WERI-Rb-1 (cell line): ENCODE results near the gene NACC1.

Experiments
- DNase-seq: peaks from one replicate; pipeline ENCODE4 v3.0.0-alpha.2; 2020
- H3K27ac ChIP-seq: fragments of 250-450 bp; sonication (Bioruptor Pico); 2 replicates; pipeline ENCODE4 v1.5.1; 2020; ENCODE audit warnings: mild to moderate bottlenecking, moderate library complexity
- H3K27me3 ChIP-seq: fragments of 250-450 bp; sonication (Bioruptor Pico); 2 replicates; pipeline ENCODE4 v1.5.1; 2021; ENCODE audit warnings: mild to moderate bottlenecking, low read depth, moderate library complexity; ENCODE audit not compliant: insufficient read depth, severe bottlenecking
- H3K36me3 ChIP-seq: fragments of 250-450 bp; sonication (Bioruptor Pico); 2 replicates; pipeline ENCODE4 v1.5.1; 2020; ENCODE audit warnings: mild to moderate bottlenecking, moderate library complexity
- H3K4me3 ChIP-seq: 2 replicates; pipeline ENCODE4 v1.5.1; 2011; ENCODE audit warnings: low read depth, mild to moderate bottlenecking, control low read depth, low read length
- H3K9me3 ChIP-seq: fragments of 250-450 bp; sonication (Bioruptor Pico); 2 replicates; pipeline ENCODE4 v1.5.1; 2021; ENCODE audit warnings: mild to moderate bottlenecking, moderate library complexity; ENCODE audit not compliant: severe bottlenecking
- TF ChIP-seq, protein P1 (sequence below): IDR thresholded peaks from 2 replicates; pipeline ENCODE4 v1.5.1; 2011; ENCODE audit warnings: low read depth, mild to moderate bottlenecking, control low read depth, inconsistent platforms, low read length

Gene NACC1

DNA sequence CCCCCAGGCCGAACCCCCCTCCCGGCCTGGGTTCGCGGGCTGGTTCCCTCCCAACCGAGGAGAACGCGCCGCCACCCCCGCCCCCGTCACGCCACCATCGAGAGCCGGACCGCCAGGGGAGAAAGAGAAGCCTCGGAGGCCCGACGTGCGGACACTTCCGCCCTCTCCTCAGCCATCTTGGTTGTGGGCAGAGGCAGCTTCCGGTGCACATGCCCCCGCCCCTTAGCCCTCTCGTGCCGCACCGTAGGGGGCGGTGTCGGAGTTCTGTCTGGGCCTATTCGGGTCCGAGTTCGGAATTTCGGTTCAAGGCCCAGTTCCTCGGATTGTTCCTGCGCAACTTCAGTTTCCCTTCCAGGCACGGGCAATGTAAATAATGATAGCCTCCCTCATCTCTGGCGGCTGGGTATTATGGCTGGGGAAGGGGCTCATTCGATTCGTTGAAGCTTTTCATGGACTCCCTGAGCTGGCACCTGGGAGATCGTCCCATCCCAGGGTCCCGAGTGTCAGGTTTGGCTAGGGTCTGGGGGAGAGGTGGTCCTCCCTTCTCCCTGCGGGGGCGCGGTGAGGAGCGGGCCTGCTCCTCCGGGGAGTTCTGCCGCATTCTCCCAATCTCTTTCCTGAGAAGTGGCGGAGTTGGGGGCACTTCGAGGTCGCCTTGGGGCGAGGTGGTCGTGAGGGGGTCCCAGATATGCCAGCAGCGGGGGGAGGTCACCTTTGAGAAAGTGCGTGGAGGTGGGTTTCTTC, 32.3 kb downstream of the NACC1 start, which contains the start of the genes IER2 and STX10:
Gene IER2, plus strand, starts transcription at position 225 of the 744 bp plus-strand sequence. CDS start 2,776 bp downstream, outside the sequence.
Gene STX10, minus strand, starts transcription at position 189 of the 744 bp plus-strand sequence. CDS start 202 bp downstream, outside the sequence.
- no peaks in the 10 kb centered on the region for H3K27me3 ChIP-seq
- H3K36me3 ChIP-seq: peaks cover 12% of the 10 kb centered on the region
- TF ChIP-seq, protein P1, sequence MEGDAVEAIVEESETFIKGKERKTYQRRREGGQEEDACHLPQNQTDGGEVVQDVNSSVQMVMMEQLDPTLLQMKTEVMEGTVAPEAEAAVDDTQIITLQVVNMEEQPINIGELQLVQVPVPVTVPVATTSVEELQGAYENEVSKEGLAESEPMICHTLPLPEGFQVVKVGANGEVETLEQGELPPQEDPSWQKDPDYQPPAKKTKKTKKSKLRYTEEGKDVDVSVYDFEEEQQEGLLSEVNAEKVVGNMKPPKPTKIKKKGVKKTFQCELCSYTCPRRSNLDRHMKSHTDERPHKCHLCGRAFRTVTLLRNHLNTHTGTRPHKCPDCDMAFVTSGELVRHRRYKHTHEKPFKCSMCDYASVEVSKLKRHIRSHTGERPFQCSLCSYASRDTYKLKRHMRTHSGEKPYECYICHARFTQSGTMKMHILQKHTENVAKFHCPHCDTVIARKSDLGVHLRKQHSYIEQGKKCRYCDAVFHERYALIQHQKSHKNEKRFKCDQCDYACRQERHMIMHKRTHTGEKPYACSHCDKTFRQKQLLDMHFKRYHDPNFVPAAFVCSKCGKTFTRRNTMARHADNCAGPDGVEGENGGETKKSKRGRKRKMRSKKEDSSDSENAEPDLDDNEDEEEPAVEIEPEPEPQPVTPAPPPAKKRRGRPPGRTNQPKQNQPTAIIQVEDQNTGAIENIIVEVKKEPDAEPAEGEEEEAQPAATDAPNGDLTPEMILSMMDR: peak; percentile 63
- DNase-seq: peak; percentile 94
- H3K4me3 ChIP-seq: peak within 1 kb of the TSS; percentile 90
- peak within 1 kb of the TSS; percentile 62 for H3K27ac ChIP-seq
- no peaks in the 10 kb centered on the region for H3K9me3 ChIP-seq

DNA sequence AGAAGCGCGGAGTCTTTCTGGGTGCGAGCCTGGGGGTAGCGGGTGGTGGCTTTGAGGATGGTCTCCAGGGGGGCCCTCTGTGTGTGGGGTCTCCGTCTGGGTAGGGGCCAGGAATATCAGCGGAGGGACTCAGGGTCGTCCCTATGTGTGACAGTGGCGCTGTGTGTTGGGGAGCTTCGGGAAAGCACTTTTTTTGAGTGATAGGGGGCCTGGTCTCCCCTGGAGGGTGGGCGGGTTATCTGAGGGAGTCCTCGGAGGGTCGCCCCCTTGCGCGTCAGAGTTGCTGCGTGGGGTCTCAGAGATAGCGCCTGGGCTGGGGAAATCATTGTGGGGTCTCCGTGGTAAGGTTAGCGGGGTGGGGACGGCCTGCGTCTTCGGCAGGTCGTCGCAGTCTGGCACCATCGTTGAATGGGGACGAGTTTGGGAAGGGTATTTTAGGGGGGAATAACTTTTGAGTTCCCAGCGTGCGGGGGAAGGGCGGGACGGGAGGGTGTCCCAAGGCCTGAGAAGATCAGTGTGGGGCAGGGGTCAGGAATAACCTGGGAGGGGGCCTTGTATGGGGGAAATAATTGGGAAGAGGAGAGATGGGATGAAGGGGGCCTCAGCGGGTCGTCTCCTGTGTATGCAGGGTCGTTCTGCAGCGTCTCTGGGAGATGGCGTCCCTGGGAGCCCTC, 33.0 kb downstream of the NACC1 start:
- H3K36me3 ChIP-seq: peaks cover 11% of the 10 kb centered on the region
- no peaks in the 10 kb centered on the region for H3K27me3 ChIP-seq
- H3K9me3 ChIP-seq: no peaks in the 10 kb centered on the region
- H3K4me3 ChIP-seq: peak overlapping the region; percentile 90
- no peak for DNase-seq
- TF ChIP-seq, protein P1: no peak
- peak overlapping the region; percentile 62 for H3K27ac ChIP-seq

DNA sequence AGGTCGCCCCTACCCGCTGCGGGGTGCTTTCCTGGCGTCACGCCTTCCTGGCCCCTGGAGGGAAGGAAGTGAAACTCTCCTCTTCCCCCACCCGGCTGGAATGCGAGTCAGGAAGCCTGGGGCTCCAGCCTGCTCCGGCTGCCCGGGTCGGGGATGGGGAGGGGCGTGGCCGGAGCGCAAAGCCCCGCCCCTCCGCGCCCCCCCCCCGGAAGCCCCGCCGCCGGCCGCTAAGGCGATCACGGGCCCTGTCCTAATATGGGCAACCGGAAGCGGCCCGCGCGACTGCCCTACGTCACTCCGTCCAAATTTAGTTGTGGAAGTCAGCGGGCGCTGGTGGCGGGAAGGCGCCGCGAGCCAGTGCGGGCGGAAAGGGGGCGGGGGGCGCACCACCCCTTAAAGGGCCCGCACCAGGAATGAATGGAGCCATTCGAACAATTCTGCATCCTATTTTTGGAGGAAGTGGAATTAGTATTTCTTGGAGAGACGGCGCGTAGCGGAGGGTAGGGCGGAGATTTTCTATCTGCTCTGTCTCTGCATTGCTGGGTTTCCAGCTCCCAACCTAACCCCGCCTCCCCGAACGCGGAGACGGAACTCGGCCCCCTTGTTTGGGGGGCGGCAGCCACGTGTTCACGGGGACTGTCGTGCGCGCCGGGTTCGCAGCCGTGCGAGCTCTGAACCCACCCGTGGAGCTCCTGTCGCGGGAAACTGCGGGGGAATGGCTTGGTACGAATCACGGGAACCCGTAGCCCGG, 33.7 kb downstream of the NACC1 start:
- Histone ChIP-seq H3K9me3 (no peaks in the 10 kb centered on the region), H3K36me3 (peaks cover 11% of the 10 kb centered on the region), H3K4me3 (peak overlapping the region; percentile 90), H3K27me3 (no peaks in the 10 kb centered on the region), H3K27ac (peak overlapping the region; percentile 98)
- TF ChIP-seq, protein P1: 0 out of 2 replicates have a peak, but pooled peaks have one; percentile 20
- DNase-seq: peak; percentile 96

DNA sequence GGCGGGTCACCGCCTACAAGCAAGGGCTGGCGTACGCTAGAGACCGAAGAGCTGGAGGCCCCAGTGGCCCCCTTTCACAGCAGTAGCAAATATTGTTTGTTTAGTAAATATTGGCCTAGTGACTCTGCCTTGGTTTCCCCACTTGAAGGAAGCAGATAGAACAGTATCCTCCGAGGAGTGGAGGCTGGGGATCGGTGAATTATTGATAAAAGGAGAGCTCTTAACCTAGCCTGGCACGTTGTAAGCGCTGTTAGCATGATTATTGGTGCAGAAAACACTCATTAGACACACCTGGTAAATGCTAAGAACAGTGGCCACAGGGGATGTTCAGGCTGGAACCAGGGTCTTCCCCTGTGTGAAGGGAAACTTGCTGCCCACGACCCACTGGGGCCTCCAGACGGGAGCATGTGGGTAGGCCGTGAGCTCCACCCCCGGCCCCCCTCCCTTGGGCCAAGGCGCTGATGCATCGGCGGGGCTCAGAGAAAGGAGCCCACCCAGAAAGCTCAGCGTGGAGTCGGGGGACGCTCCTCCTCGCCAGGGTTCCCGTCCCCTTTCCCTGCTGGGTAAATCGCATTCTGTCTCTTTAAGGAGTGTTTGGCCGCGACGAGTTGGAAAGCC, 34.4 kb downstream of the NACC1 start:
- DNase-seq: no peak

DNA sequence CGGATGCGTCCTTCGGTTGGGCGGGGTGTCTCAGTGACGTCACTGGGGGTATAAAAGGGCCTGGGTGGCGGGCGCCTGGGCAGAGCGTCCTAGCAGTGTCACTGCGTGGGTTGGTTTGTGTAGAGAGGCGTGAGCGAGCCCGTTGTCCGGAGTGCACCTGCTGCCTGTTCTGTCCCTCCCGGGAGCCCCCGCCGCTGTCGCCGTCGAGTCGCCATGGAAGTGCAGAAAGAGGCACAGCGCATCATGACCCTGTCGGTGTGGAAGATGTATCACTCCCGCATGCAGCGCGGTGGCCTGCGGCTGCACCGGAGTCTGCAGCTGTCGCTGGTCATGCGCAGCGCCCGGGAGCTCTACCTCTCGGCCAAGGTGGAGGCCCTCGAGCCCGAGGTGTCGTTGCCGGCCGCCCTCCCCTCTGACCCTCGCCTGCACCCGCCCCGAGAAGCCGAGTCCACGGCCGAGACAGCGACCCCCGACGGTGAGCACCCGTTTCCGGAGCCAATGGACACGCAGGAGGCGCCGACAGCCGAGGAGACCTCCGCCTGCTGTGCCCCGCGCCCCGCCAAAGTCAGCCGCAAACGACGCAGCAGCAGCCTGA, 35.0 kb downstream of the NACC1 start:
- no peaks in the 10 kb centered on the region for H3K27me3 ChIP-seq
- no peaks in the 10 kb centered on the region for H3K9me3 ChIP-seq
- peak overlapping the region; percentile 86 for H3K4me3 ChIP-seq
- peak; percentile 96 for DNase-seq
- peaks cover 11% of the 10 kb centered on the region for H3K36me3 ChIP-seq
- TF ChIP-seq, protein P1: no peak
- peak overlapping the region; percentile 98 for H3K27ac ChIP-seq

More for the DNA sequence above, 34.4 kb downstream of the NACC1 start:
- Histone ChIP-seq H3K9me3 (no peaks in the 10 kb centered on the region), H3K27ac (peak overlapping the region; percentile 98), H3K36me3 (peaks cover 11% of the 10 kb centered on the region), H3K4me3 (peak overlapping the region; percentile 86), H3K27me3 (no peaks in the 10 kb centered on the region)
- TF ChIP-seq, protein P1: no peak
